ENCODE results near the gene KRT74.

DNA sequence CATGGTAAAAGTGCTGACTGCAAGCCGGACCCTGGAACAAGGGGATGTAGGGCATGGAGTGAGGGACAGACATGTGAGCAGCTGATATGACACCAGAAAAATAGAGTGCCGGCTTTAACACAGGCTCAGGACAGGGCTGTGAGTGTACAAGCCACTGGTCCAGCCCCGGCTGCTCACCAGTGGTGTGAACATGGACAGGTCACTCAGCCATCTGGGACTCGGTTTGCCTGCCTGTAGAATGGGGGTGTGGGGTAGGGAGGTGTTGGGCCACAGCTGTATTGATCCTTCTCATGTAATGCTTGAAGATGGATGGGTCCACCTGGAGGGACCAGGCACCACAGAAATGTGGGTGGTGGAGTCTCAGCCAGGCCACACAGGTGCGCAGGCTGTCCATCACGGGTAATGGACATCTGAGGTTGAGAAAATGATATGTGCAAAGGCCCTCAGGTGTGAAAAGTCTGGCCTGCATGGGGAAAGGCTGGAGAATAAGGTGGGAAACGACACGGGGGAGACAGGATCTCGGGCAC is 10.6 kb upstream of the KRT74 start:
- TF ChIP-seq, protein P1, sequence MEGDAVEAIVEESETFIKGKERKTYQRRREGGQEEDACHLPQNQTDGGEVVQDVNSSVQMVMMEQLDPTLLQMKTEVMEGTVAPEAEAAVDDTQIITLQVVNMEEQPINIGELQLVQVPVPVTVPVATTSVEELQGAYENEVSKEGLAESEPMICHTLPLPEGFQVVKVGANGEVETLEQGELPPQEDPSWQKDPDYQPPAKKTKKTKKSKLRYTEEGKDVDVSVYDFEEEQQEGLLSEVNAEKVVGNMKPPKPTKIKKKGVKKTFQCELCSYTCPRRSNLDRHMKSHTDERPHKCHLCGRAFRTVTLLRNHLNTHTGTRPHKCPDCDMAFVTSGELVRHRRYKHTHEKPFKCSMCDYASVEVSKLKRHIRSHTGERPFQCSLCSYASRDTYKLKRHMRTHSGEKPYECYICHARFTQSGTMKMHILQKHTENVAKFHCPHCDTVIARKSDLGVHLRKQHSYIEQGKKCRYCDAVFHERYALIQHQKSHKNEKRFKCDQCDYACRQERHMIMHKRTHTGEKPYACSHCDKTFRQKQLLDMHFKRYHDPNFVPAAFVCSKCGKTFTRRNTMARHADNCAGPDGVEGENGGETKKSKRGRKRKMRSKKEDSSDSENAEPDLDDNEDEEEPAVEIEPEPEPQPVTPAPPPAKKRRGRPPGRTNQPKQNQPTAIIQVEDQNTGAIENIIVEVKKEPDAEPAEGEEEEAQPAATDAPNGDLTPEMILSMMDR (optimal IDR thresholded peaks at IDR 0.05 in 1 of 3, IDR thresholded peaks at IDR 0.05 in 1 of 3, conservative IDR thresholded peaks at IDR 0.05 in 1 of 3; ENCODE audit: extremely low read depth in 1 of 3, insufficient read depth in 2 of 3, low read length in 3 of 3): no peak
- no peak for TF ChIP-seq EZH2 (IDR thresholded peaks at IDR 0.05; ENCODE audit: low read length)
